ENCODE data around the gene MAFG. TPM values are rescaled to one million over a fixed set of nuclear protein-coding genes. Genes with fewer than 3 reads are reported as not detected.

The MAFG gene
- polyA plus RNA-seq, 1 donor (not counting 4 experiments of a cell fraction or from before 2014, with no cell fraction given), result 8.3 TPM

- Histone ChIP-seq H2AFZ (ENCODE audit: control insufficient read depth, low read length) (no peak overlapping the region), H3K27ac (ENCODE audit: control insufficient read depth, insufficient read depth, low read length) (no peak overlapping the region), H3K4me3 (ENCODE audit: control insufficient read depth in 2 of 3, extremely low read depth in 1 of 3, insufficient read depth in 2 of 3, low read depth in 1 of 3, low read length in 3 of 3) (no peak overlapping the region), H3K9ac (ENCODE audit: control insufficient read depth, extremely low read depth, insufficient read depth, low read length) (no peak overlapping the region), H3K9me1 (ENCODE audit: control insufficient read depth, extremely low read depth, insufficient read depth, low read length) (no peaks in the 10 kb centered on the region), H3K4me1 (ENCODE audit: control insufficient read depth, extremely low read depth, insufficient read depth, low read length) (no peaks in the 10 kb centered on the region), H3K4me2 (ENCODE audit: control insufficient read depth, extremely low read depth, insufficient read depth, low read depth, low read length) (no peak overlapping the region), H3K27me3 (ENCODE audit: control insufficient read depth, extremely low read depth, insufficient read depth, low read length) (peaks cover 51% of the 10 kb centered on the region), H4K20me1 (ENCODE audit: control insufficient read depth, extremely low read depth, insufficient read depth, low read length) (no peaks in the 10 kb centered on the region), H3K36me3 (ENCODE audit: control insufficient read depth in 2 of 2, extremely low read depth in 1 of 2, insufficient read depth in 2 of 2, low read length in 2 of 2) (no peaks in the 10 kb centered on the region), H3K79me2 (ENCODE audit: control insufficient read depth, insufficient read depth, low read length) (no peaks in the 10 kb centered on the region), H3K9me3 (ENCODE audit: control insufficient read depth, low read depth, low read length) (no peaks in the 10 kb centered on the region)
- TF ChIP-seq, protein P1, sequence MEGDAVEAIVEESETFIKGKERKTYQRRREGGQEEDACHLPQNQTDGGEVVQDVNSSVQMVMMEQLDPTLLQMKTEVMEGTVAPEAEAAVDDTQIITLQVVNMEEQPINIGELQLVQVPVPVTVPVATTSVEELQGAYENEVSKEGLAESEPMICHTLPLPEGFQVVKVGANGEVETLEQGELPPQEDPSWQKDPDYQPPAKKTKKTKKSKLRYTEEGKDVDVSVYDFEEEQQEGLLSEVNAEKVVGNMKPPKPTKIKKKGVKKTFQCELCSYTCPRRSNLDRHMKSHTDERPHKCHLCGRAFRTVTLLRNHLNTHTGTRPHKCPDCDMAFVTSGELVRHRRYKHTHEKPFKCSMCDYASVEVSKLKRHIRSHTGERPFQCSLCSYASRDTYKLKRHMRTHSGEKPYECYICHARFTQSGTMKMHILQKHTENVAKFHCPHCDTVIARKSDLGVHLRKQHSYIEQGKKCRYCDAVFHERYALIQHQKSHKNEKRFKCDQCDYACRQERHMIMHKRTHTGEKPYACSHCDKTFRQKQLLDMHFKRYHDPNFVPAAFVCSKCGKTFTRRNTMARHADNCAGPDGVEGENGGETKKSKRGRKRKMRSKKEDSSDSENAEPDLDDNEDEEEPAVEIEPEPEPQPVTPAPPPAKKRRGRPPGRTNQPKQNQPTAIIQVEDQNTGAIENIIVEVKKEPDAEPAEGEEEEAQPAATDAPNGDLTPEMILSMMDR (optimal IDR thresholded peaks at IDR 0.05 in 1 of 3, IDR thresholded peaks at IDR 0.05 in 1 of 3, conservative IDR thresholded peaks at IDR 0.05 in 1 of 3; ENCODE audit: extremely low read depth in 1 of 3, insufficient read depth in 2 of 3, low read length in 3 of 3), result no peak
- no peak for TF ChIP-seq EZH2 (IDR thresholded peaks at IDR 0.05; ENCODE audit: low read length)
- no peak for DNase-seq (ENCODE audit: low read depth, low spot score)
- dilution Hi-C loops (cut with MboI; ENCODE audit: extremely low pct_ligation_motif_present, low sequenced_read_pairs), result no loop called here
- FAIRE-seq, result no peak
Measured at GRCh38 chr17:81956607-81957589, 29.4 kb upstream of the MAFG start.

DNA sequence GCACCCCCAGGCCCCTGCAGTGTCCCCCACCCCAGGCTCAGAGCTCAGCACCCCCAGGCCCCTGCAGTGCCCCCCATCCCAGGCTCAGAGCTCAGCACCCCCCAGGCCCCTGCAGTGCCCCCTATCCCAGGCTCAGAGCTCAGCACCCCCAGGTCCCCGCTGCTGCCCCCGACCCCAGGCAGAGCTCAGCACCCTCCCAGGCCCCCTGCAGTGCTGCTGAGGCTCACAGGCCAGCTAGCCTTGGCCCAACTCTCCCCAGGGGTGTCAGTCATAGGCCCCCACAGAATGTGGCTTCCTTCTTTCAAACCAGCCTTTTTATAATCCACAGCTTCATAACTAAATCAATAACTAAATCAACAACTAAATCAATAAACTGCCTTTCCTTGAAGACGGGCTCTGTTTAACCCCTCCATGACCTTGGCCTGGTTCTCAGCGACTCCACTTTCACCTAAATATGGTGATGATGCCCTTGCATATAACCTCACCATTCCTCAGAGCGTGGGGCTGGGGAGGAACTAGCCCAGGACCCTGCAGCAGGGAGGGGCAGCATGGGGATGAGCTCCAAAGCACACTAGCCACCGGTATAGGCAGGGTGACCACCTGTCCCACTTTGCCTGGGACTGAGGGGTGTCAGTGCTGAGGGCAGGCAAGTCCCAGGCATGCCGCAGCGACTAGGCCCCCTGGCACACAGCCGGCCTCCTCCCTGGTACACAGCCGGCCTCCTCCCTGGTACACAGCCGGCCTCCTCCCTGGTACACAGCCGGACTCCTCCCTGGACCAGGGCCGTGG, 28.4 kb upstream of the MAFG start:
- Histone ChIP-seq H2AFZ (ENCODE audit: control insufficient read depth, low read length) (no peak overlapping the region), H3K79me2 (ENCODE audit: control insufficient read depth, insufficient read depth, low read length) (no peaks in the 10 kb centered on the region), H3K4me3 (ENCODE audit: control insufficient read depth in 2 of 3, extremely low read depth in 1 of 3, insufficient read depth in 2 of 3, low read depth in 1 of 3, low read length in 3 of 3) (no peak overlapping the region), H3K9ac (ENCODE audit: control insufficient read depth, extremely low read depth, insufficient read depth, low read length) (no peak overlapping the region), H3K4me2 (ENCODE audit: control insufficient read depth, extremely low read depth, insufficient read depth, low read depth, low read length) (no peak overlapping the region), H3K9me3 (ENCODE audit: control insufficient read depth, low read depth, low read length) (no peaks in the 10 kb centered on the region), H3K27ac (ENCODE audit: control insufficient read depth, insufficient read depth, low read length) (no peak overlapping the region), H4K20me1 (ENCODE audit: control insufficient read depth, extremely low read depth, insufficient read depth, low read length) (no peaks in the 10 kb centered on the region), H3K4me1 (ENCODE audit: control insufficient read depth, extremely low read depth, insufficient read depth, low read length) (no peaks in the 10 kb centered on the region), H3K36me3 (ENCODE audit: control insufficient read depth in 2 of 2, extremely low read depth in 1 of 2, insufficient read depth in 2 of 2, low read length in 2 of 2) (no peaks in the 10 kb centered on the region), H3K9me1 (ENCODE audit: control insufficient read depth, extremely low read depth, insufficient read depth, low read length) (no peaks in the 10 kb centered on the region), H3K27me3 (ENCODE audit: control insufficient read depth, extremely low read depth, insufficient read depth, low read length) (peaks cover 43% of the 10 kb centered on the region)
- FAIRE-seq (no peak), DNase-seq (ENCODE audit: low read depth, low spot score) (no peak)
- dilution Hi-C loops (cut with MboI; ENCODE audit: extremely low pct_ligation_motif_present, low sequenced_read_pairs), result no loop called here
- TF ChIP-seq, protein P1 (optimal IDR thresholded peaks at IDR 0.05 in 1 of 3, IDR thresholded peaks at IDR 0.05 in 1 of 3, conservative IDR thresholded peaks at IDR 0.05 in 1 of 3; ENCODE audit: extremely low read depth in 1 of 3, insufficient read depth in 2 of 3, low read length in 3 of 3), result no peak
- no peak for TF ChIP-seq EZH2 (IDR thresholded peaks at IDR 0.05; ENCODE audit: low read length)
